ENCODE data around the gene SASH1. TPM values are rescaled to one million over a fixed set of nuclear protein-coding genes. Genes with fewer than 3 reads are reported as not detected.

SASH1 gene
- total and polyA plus RNA-seq, 7 experiments from 2014 or later, result 0.24 to 7.8 (median 1.4) TPM; not detected in 2

DNA sequence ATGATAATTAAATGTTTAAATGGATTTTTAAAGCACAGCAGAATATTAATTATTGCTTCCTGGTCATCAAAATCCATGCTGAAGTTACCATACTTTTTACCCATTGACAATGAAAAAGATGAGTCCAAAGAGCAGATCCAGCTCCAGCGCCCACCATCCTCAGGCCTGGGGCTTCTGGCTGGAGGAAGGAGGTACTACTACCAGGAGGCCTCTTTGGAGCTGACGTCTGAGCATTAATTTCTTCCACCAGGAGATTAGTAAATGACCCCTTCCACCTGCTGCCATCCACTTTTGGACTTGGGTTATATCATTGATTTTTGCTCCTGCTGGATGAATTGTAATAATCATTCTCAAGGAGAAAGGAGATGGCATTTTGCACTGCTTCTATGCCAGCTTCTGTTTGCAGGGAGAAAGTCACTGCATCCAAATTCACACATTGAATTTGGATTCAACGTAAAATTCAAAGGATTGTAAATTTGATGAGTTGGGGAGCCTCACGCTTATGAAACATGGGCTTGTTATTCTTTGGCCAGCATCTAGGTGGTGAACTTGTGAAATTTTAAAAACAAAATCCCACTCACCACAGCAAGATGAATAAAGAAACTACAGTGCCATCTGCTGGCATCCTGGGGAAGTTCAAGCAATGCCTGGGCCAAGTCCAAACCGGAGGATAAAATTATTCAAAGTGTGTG, 121.8 kb downstream of the SASH1 start:
- H3K4me3 ChIP-seq (ENCODE audit: low read length), result no peak overlapping the region
- Mint-ChIP-seq H3K9me3 (no peaks in the 10 kb centered on the region), H3K4me3 (no peak overlapping the region), H3K4me1 (peaks cover 0 to 5% (median 4%) of the 10 kb centered on the region in 7 donors), H3K27ac (no peak overlapping the region), H3K27me3 (peaks cover 5 to 51% (median 13%) of the 10 kb centered on the region in 5 donors), H3K36me3 (no peaks in the 10 kb centered on the region)
- H3K4me1 ChIP-seq (ENCODE audit: control insufficient read depth in 2 of 2, insufficient read depth in 2 of 2, low read length in 2 of 2), result no peaks in the 10 kb centered on the region
- no peaks in the 10 kb centered on the region for H3K36me3 ChIP-seq (ENCODE audit: control insufficient read depth in 2 of 3, insufficient read depth in 3 of 3, low read length in 3 of 3)
- no peaks in the 10 kb centered on the region for H3K27me3 ChIP-seq (ENCODE audit: control insufficient read depth in 2 of 2, insufficient read depth in 2 of 2, low read length in 2 of 2)
- DNase-seq (peak; percentile 6 to 53 (median 23)), ATAC-seq (peak; percentile 58)
- no peaks in the 10 kb centered on the region for H3K9me3 ChIP-seq (ENCODE audit: control insufficient read depth in 2 of 3, low read length in 3 of 3)
- POLR2A ChIA-PET, result no interaction called here
- intact Hi-C loops (cut with micrococcal nuclease), result loop anchor here (1.0 to 10.0 kb wide), 4 partner anchors 287 to 1080 kb away; partner anchors contain the start of gene SAMD5 (in 1 of the 2)
- H3K27ac ChIP-seq (ENCODE audit: low read depth, low read length), result no peak overlapping the region
- CTCF ChIA-PET, result no interaction called here

DNA sequence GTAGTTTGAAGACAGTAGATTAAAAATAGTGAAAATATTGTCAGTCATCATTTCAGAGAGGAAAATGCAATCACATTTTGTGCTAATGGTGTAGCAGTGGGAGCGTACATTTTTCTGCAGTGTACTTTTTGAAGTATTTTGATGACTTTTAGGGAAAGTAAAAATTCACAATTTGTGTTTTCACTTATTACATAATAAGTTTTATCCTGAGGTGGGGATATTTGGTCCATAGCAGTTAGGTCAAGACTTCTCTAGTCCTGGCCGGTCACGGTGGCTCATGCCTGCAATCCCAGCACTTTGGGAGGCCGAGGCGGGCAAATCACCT, 122.3 kb downstream of the SASH1 start:
- POLR2A ChIA-PET, result no interaction called here

DNA sequence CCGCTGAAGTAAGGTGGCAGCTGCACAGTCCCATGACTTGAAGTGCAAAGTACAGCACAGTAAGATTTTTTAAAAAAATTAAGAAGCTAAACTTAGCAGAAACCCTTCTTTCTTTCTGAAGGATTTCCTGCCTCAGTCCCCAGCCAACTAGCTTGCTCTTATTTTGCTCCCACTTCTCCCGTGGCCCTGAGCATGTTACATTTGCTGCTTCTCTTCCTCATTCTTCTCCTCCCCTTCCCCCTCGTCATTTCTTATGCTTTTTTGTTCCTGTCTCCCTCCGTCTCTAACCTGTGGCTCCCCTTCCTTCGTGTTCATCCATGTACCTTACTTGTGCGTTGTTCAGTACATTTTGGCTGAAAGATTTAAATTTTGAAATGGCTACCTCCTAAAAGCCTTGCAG, 123.0 kb downstream of the SASH1 start:
- CTCF ChIA-PET, result interaction anchor here (0.7 to 1.2 kb wide), 2 partner anchors 13 to 15 kb away, joined by 3 to 5 read pairs; no protein-coding TSS in a partner anchor
- Histone ChIP-seq H3K36me3 (ENCODE audit: control insufficient read depth in 2 of 3, insufficient read depth in 3 of 3, low read length in 3 of 3) (no peaks in the 10 kb centered on the region), H3K27me3 (ENCODE audit: control insufficient read depth in 2 of 2, insufficient read depth in 2 of 2, low read length in 2 of 2) (no peaks in the 10 kb centered on the region), H3K9me3 (ENCODE audit: control insufficient read depth in 2 of 3, low read length in 3 of 3) (no peaks in the 10 kb centered on the region), H3K27ac (ENCODE audit: low read depth, low read length) (no peak overlapping the region), H3K4me3 (ENCODE audit: low read length) (no peak overlapping the region), H3K4me1 (ENCODE audit: control insufficient read depth in 2 of 2, insufficient read depth in 2 of 2, low read length in 2 of 2) (no peaks in the 10 kb centered on the region)
- no peaks in the 10 kb centered on the region for H3K36me3 Mint-ChIP-seq
- no peaks in the 10 kb centered on the region for H3K9me3 Mint-ChIP-seq
- intact Hi-C loops (cut with micrococcal nuclease), result loop anchor here in 1 of 2 donors (10.0 kb wide), 1 partner anchor 1081 kb away; no protein-coding TSS in a partner anchor
- peaks cover 0 to 5% (median 4%) of the 10 kb centered on the region in 7 donors for H3K4me1 Mint-ChIP-seq
- H3K27ac Mint-ChIP-seq, result no peak overlapping the region
- POLR2A ChIA-PET, result no interaction called here
- H3K4me3 Mint-ChIP-seq, result no peak overlapping the region
- H3K27me3 Mint-ChIP-seq, result peaks cover 11 to 42% (median 16%) of the 10 kb centered on the region in 5 donors
- DNase-seq (no peak), ATAC-seq (no peak)

More for the DNA sequence above, 122.3 kb downstream of the SASH1 start:
- no peaks in the 10 kb centered on the region for H3K4me1 ChIP-seq (ENCODE audit: control insufficient read depth in 2 of 2, insufficient read depth in 2 of 2, low read length in 2 of 2)
- no peak for ATAC-seq
- no peaks in the 10 kb centered on the region for H3K9me3 ChIP-seq (ENCODE audit: control insufficient read depth in 2 of 3, low read length in 3 of 3)
- intact Hi-C loops (cut with micrococcal nuclease), result loop anchor here in 1 of 2 donors (10.0 kb wide), 1 partner anchor 1080 kb away; no protein-coding TSS in a partner anchor
- Mint-ChIP-seq H3K27ac (no peak overlapping the region), H3K9me3 (no peaks in the 10 kb centered on the region), H3K4me3 (no peak overlapping the region), H3K36me3 (no peaks in the 10 kb centered on the region), H3K27me3 (peaks cover 7 to 47% (median 13%) of the 10 kb centered on the region in 5 donors), H3K4me1 (peaks cover 0 to 5% (median 4%) of the 10 kb centered on the region in 7 donors)
- DNase-seq, result no peak
- CTCF ChIA-PET, result no interaction called here
- no peak overlapping the region for H3K27ac ChIP-seq (ENCODE audit: low read depth, low read length)
- H3K27me3 ChIP-seq (ENCODE audit: control insufficient read depth in 2 of 2, insufficient read depth in 2 of 2, low read length in 2 of 2), result no peaks in the 10 kb centered on the region
- no peak overlapping the region for H3K4me3 ChIP-seq (ENCODE audit: low read length)
- no peaks in the 10 kb centered on the region for H3K36me3 ChIP-seq (ENCODE audit: control insufficient read depth in 2 of 3, insufficient read depth in 3 of 3, low read length in 3 of 3)

DNA sequence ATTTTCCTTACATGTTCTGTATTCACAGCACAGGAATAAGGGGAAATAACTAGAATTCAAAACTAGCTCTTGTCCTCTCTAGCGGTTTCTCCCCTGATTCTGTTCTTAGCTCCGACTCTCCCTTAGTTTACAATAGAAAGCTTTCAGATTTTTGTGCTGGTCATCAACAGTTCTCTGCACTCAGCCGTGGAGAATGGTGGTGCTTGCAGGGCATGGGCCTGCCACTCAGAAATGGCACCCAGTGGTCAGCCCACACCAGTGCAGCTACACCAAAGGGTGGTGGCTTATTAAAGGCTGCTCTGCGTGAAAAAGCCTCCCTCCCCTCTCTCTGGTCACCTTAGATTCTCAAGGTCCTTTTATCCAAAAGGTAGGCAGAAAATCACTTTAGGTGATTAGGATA, 123.5 kb downstream of the SASH1 start:
- intact Hi-C loops (cut with micrococcal nuclease), result loop anchor here in 1 of 2 donors (10.0 kb wide), 1 partner anchor 1081 kb away; no protein-coding TSS in a partner anchor
- Histone ChIP-seq H3K9me3 (ENCODE audit: control insufficient read depth in 2 of 3, low read length in 3 of 3) (no peaks in the 10 kb centered on the region), H3K27me3 (ENCODE audit: control insufficient read depth in 2 of 2, insufficient read depth in 2 of 2, low read length in 2 of 2) (no peaks in the 10 kb centered on the region), H3K4me1 (ENCODE audit: control insufficient read depth in 2 of 2, insufficient read depth in 2 of 2, low read length in 2 of 2) (no peaks in the 10 kb centered on the region), H3K27ac (ENCODE audit: low read depth, low read length) (no peak overlapping the region), H3K4me3 (ENCODE audit: low read length) (no peak overlapping the region), H3K36me3 (ENCODE audit: control insufficient read depth in 2 of 3, insufficient read depth in 3 of 3, low read length in 3 of 3) (no peaks in the 10 kb centered on the region)
- POLR2A ChIA-PET, result no interaction called here
- Mint-ChIP-seq H3K4me3 (no peak overlapping the region), H3K36me3 (no peaks in the 10 kb centered on the region), H3K4me1 (peaks cover 0 to 5% (median 4%) of the 10 kb centered on the region in 7 donors), H3K27ac (no peak overlapping the region), H3K9me3 (no peaks in the 10 kb centered on the region), H3K27me3 (peaks cover 11 to 38% (median 18%) of the 10 kb centered on the region in 5 donors)
- DNase-seq (no peak), ATAC-seq (no peak)
- CTCF ChIA-PET, result interaction anchor here (0.7 to 1.2 kb wide), 2 partner anchors 13 to 15 kb away, joined by 3 to 5 read pairs; no protein-coding TSS in a partner anchor

DNA sequence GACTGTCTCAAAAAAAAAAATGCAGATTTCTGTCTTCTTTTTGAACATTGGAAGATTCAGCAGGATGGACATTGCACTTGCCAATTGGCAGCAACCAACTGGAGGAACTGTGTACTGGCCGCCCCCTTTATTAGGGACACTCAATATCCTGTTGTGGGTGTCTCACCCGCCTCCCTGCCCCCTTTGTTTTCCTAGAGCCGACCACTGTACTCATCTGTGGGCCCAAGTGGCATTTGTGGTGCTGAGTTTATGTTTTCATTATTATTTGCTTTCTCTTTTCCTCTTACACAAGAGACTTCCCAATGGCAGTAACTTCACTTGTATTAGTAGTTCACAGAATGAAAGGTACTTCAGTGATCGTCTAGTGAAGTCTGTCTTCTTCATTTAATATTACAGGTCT, 125.3 kb downstream of the SASH1 start:
- peaks cover 0 to 5% (median 4%) of the 10 kb centered on the region in 7 donors for H3K4me1 Mint-ChIP-seq
- H3K36me3 Mint-ChIP-seq, result no peaks in the 10 kb centered on the region
- Histone ChIP-seq H3K4me3 (ENCODE audit: low read length) (no peak overlapping the region), H3K27me3 (ENCODE audit: control insufficient read depth in 2 of 2, insufficient read depth in 2 of 2, low read length in 2 of 2) (no peaks in the 10 kb centered on the region), H3K27ac (ENCODE audit: low read depth, low read length) (no peak overlapping the region), H3K36me3 (ENCODE audit: control insufficient read depth in 2 of 3, insufficient read depth in 3 of 3, low read length in 3 of 3) (no peaks in the 10 kb centered on the region), H3K4me1 (ENCODE audit: control insufficient read depth in 2 of 2, insufficient read depth in 2 of 2, low read length in 2 of 2) (no peaks in the 10 kb centered on the region), H3K9me3 (ENCODE audit: control insufficient read depth in 2 of 3, low read length in 3 of 3) (no peaks in the 10 kb centered on the region)
- no peak overlapping the region for H3K27ac Mint-ChIP-seq
- H3K9me3 Mint-ChIP-seq, result no peaks in the 10 kb centered on the region
- ChIA-PET CTCF (no interaction called here), POLR2A (no interaction called here)
- H3K27me3 Mint-ChIP-seq, result peaks cover 13 to 24% (median 18%) of the 10 kb centered on the region in 5 donors
- DNase-seq (no peak), ATAC-seq (no peak)
- intact Hi-C loops (cut with micrococcal nuclease), result loop anchor here in 1 of 2 donors (10.0 kb wide), 1 partner anchor 1083 kb away; no protein-coding TSS in a partner anchor
- no peak overlapping the region for H3K4me3 Mint-ChIP-seq

DNA sequence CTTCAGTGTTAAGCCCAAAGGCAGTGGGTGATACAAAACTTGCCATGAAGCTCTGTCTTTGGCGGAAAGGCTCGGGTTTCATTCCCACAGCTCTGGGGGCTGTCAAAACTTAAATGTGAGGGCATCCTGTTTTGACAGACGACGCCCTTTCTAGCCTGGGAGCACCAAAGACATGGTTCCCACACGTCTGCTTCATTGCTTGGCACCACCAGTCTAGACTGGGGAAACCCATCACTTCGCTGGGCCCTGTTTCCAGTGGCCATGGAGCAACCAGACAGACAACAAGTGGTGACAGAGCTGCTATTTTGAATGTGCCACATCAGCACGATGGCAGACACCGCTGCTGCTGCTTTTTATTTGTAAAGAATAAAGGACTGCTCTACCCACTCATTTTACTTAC, 127.5 kb downstream of the SASH1 start:
- POLR2A ChIA-PET, result no interaction called here
- H3K4me1 Mint-ChIP-seq, result peaks cover 0 to 4% (median 0%) of the 10 kb centered on the region in 7 donors
- no peaks in the 10 kb centered on the region for H3K4me1 ChIP-seq (ENCODE audit: control insufficient read depth in 2 of 2, insufficient read depth in 2 of 2, low read length in 2 of 2)
- no peaks in the 10 kb centered on the region for H3K9me3 ChIP-seq (ENCODE audit: control insufficient read depth in 2 of 3, low read length in 3 of 3)
- no peaks in the 10 kb centered on the region for H3K36me3 Mint-ChIP-seq
- peaks cover 6 to 27% (median 17%) of the 10 kb centered on the region in 5 donors for H3K27me3 Mint-ChIP-seq
- no peak for ATAC-seq
- H3K27ac ChIP-seq (ENCODE audit: low read depth, low read length), result no peak overlapping the region
- CTCF ChIA-PET, result no interaction called here
- intact Hi-C loops (cut with micrococcal nuclease), result no loop called here
- H3K9me3 Mint-ChIP-seq, result no peaks in the 10 kb centered on the region
- no peaks in the 10 kb centered on the region for H3K36me3 ChIP-seq (ENCODE audit: control insufficient read depth in 2 of 3, insufficient read depth in 3 of 3, low read length in 3 of 3)
- H3K4me3 Mint-ChIP-seq, result no peak overlapping the region
- H3K27me3 ChIP-seq (ENCODE audit: control insufficient read depth in 2 of 2, insufficient read depth in 2 of 2, low read length in 2 of 2), result no peaks in the 10 kb centered on the region
- no peak overlapping the region for H3K4me3 ChIP-seq (ENCODE audit: low read length)
- no peak overlapping the region for H3K27ac Mint-ChIP-seq
- DNase-seq, result no peak
